ENCODE results near the gene OR56A4.

DNA sequence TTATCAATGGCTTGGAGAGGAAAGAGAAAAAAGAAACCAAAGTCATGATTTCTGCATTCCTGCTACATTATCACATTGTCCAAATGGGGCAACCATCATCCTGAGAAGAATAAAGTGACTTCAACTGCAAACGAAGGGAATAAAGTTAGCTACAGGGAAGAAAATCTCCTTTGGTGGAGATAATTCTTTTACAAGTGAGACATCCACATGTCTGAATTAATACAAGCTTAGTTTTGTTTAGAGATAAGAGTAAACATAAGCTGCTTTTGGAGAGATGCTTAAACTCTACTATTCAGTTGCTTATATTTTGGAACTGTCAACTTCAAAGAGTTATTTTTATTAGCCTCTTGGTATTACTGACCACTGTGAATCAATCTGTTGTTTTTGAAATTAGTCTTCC is 19.9 kb downstream of the OR56A4 start, which contains the start of gene OR52L1:
- TF ChIP-seq, protein P1, sequence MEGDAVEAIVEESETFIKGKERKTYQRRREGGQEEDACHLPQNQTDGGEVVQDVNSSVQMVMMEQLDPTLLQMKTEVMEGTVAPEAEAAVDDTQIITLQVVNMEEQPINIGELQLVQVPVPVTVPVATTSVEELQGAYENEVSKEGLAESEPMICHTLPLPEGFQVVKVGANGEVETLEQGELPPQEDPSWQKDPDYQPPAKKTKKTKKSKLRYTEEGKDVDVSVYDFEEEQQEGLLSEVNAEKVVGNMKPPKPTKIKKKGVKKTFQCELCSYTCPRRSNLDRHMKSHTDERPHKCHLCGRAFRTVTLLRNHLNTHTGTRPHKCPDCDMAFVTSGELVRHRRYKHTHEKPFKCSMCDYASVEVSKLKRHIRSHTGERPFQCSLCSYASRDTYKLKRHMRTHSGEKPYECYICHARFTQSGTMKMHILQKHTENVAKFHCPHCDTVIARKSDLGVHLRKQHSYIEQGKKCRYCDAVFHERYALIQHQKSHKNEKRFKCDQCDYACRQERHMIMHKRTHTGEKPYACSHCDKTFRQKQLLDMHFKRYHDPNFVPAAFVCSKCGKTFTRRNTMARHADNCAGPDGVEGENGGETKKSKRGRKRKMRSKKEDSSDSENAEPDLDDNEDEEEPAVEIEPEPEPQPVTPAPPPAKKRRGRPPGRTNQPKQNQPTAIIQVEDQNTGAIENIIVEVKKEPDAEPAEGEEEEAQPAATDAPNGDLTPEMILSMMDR (IDR thresholded peaks at IDR 0.05; ENCODE audit: low read depth, low read length): no peak
- TF ChIP-seq, protein P2, sequence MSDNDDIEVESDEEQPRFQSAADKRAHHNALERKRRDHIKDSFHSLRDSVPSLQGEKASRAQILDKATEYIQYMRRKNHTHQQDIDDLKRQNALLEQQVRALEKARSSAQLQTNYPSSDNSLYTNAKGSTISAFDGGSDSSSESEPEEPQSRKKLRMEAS (IDR thresholded peaks at IDR 0.05; ENCODE audit: low read depth, low read length): no peak

Data from NB4 (cell line).